DMS 273 (cell line): ENCODE measurements around the gene PCDH8.

ENCODE experiments used
- DNase-seq: peaks from one replicate; lab custom pipeline; 2025; ENCODE audit not compliant: unreplicated experiment; lab: John Stamatoyannopoulos, UW

The PCDH8 gene

GRCh38 chr13:52848455-52849195, at the start of gene PCDH8:
Gene PCDH8, minus strand, starts transcription at chr13:52848640. Its CDS starts 204 bp downstream, at chr13:52848436.
- peak; percentile 94 for DNase-seq

DNA sequence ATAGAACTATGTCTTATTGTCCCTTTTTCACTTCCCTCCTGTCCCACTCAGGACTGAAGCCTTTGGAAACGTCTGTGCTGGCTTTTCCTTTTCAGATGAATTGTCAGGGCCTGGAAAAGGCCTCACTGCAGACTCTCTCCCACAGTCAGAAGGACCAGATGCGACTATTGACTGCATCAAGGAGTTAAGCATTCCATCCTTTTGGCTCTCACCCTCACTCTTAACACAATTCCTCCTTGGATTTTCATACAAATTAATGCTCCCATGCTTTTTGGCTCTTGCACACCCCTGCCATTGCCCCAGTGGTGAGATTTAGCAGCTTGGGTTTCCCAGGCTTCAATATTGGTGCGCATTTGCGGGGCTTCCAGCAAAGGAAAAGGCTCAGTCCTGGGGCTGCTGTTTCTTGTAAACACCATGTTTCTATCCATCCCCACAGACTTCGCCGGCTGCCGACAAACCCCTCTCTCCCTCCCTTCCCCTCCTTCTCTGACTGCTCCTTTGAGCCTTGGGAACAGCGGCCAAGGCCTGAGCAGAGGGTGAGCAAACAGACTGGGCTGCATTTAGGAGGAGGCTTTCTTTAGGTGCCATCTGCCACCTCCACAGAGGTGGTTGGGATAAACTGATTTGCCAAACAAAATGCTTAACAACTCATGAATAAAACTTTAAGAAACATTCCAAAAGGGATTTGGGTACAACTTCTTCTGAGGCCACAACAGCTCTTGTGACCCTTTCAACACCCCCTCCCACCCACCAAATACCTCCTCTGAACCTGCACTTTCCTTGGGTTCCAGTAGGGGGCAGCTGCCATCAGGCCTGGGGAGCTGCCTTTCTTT, 48.6 kb upstream of the PCDH8 start:
- peak; percentile 84 for DNase-seq

- DNase-seq: no peak
These were observed 46.0 kb upstream of the PCDH8 start for GRCh38 chr13:52894413-52894812.

DNA sequence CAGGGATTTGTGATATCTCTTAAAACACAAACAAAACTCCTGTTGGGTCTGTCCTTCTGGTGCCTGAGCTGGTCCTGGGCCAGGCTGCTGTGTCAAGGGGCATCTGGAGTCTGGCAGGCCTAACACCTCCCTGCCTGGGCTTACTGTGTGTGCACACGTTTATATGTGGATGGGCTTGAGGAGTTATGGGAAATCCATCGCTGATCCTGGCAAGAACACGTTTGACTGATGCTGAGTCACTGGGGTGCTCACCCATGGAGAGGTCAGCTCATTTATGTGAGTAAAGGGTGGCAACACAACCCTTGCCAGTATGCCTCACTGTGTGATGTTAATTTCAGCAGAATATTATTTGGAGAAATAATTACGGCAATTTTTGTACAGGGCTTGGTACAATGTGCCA, 44.5 kb upstream of the PCDH8 start:
- peak; percentile 30 for DNase-seq

DNA sequence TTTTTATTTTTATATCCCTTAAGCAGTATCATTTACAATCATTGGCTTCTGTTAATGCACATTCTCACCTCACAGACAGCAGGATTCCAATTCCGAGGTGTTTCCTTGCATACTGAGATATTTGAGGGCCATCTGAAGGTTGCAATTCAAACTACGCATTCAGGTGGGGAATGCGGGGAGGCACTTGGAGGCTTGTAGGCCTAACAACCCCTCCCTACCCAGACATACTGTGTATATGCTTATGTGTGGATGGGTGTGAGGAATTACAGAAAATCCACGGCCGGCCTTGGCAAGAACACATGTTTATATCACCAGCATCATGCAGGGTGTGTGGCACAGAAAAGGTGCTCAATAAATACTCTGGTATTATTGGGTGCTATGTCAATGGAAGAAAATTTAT, 43.3 kb upstream of the PCDH8 start:
- no peak for DNase-seq

GRCh38 chr13:52887165-52887564, 38.7 kb upstream of the PCDH8 start:
- no peak for DNase-seq

DNA sequence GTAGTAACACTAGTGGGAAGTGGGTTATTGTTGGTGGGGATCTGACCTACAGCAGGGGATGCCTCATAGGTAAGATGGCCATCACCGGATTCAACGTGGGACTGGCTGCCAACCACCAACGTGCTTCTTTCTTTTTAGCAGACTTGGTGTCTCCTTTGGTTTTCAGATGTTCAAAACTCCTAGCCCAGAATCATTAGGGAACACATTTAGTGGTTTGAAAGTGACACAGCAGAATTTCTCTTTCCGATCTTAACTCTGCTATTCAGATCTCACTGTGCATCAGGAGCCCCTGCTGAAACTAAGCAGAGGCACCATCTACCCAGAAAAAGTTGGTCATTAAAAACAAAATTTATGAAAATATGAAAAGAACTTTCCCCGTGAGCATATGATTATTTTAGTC, 36.7 kb upstream of the PCDH8 start:
- no peak for DNase-seq

DNA sequence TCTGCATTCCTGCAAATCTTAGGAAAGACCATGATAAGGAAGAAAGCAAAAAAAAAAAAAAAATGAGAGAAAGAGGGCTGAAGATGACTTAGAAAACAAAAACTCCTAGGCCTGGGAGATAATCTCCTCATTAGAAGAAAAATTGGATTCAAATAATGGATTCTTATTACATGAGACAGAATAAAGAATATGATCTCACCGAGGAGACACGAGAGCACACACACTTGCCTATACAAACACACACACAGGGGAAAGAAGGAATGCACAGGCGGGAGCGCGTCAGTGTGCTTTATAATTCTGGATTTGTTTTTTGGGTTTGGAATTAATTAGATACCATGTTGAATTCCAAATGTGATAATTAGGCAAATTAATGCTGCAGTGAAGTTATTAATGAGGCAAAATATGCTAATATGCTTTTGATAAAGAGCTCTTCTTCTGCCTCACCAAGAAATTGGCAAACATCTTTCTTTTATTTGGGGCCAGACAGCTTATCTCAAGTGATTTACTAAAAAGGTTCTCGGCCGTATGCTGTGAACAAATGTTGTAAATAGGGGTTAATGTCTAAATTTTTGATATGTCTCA, 36.1 kb upstream of the PCDH8 start:
- peak; percentile 37 for DNase-seq

DNA sequence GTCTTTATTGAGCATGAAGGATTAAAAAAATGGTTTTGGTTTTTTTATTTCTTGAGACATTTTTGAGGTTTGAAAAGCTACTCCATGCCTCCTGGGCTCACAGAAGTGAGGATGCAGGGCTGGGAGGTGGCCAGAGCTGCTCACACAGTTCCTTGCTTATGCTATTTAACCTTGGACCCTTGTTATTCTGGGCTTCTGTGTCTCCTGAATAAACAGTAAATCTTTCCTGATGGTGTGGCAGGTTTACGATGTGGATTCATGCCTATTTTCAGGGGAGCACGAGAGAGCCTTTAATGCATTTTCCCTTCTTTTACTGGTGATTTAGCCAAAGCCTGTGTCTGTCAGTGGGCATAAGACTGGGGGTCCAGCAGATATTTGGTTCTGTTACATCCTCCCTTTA, 34.3 kb upstream of the PCDH8 start:
- DNase-seq: no peak

GRCh38 chr13:52879950-52880741, 31.7 kb upstream of the PCDH8 start:
- DNase-seq: peak; percentile 45

DNA sequence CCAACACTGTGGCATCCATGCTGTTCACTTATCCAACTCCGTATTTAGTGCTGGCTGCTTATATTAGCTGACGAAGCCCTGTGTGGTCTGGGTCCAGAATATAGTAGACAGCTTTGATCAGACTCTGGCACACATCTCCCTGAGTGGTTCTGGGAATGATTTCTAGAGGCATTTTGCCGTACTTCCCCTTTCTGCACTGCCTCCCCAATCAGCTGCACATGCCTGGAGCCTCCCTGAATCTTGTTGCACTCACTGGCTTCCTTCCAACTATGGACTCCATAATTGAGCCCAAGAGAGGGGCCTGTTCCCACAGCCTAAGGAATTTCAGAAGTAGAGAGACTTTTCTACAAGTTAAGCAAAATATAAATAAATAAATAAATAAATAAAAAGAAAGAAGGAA, 30.4 kb upstream of the PCDH8 start:
- no peak for DNase-seq

DNA sequence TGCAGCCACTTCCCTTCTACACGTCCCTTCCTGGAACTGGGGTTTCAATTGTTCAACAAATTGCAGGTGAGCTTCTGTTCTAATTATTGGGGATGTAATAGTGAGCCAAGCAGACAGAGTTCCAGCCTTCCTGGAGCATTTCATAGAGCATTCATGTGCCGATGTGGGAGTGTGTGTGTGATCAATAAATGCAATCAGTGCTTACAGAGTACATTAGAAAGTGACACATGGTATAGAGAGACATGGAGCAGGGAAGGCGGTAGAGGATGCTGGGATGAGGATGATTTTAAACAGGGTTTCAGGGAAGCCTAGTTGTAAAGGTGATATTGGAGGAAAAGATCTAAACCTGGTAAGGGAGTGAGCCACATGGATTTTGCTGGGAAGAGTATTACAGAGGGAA, 21.7 kb upstream of the PCDH8 start:
- DNase-seq: no peak

DNA sequence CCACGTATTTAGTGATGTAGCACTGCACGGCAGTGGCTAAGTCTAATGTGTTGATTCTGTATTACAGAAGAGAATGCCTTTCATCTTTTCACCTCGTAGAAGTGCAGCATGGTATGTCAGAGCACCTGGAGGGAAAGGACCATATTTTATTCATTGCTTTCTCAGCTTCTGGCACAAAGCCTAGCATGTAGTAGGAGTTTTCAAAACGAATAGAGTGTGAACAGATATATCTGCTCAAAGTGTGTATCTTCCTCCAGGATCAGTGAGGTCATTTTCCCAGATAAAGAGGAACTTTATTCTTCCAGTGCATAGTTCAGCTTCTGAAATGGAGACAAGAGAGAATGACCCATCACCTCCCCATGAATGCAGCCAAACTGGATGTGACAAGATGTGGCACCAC, 21.2 kb upstream of the PCDH8 start:
- no peak for DNase-seq

GRCh38 chr13:52869050-52869449, 20.6 kb upstream of the PCDH8 start:
- no peak for DNase-seq

DNA sequence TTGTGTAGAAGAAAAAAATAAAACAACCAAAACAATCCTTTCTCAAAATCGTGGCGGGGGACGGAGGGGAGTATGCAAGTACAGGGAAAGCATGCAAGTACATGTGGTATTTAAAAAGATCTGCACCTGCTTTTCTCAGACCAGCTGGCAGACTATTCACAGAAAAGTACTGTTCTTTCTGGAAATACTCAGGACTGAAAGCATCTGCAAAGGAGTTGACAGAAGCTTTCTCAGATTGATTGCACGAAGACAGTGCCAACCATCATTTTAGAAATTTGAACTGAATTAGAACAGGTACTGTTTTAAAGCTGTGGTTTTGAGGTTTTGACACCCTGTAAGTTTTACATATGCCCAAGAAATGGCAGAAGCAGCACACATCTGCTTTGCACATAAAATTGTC, 19.8 kb upstream of the PCDH8 start:
- no peak for DNase-seq

- no peak for DNase-seq
These were observed 16.5 kb upstream of the PCDH8 start for GRCh38 chr13:52864941-52865340.

DNA sequence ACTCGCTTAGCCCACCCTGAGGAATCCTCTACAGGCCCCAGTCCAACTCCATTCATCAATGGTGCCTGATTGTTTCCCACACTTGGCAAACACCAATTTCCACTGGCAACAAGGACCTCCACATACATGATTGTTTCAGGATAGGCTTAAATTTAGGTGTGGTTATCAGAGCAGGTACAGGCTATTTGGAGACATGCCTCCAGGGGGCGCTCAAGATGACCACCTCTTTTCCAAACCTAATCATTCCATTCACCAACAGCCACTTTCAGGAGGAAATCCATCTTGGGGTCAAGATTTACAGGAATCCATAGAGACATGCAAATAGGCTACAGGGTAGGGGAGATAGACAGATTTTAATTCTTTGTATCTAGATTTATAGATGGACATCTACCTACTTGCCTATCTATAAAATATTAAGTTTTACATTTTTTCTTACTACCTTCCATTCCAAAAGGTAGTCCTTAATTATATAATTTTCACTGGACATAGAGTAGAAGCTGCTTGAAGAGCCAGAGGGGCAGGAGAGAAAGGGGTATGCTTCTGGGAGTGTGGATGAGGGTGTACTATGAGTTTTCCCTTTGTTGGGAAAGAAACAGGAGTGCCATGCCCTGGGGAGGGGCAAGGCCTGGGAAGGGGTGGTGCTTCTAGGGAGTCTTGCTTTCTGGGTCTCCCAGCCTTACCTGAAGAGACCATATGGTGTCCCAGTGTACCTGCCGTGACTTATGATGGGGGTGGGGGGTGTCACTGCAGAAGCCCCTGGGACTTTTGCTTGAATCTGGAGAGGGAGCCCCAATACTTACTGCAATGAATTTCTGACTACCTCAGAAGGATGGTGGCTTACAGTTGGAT, 14.1 kb upstream of the PCDH8 start:
- DNase-seq: peak; percentile 53

- peak; percentile 62 for DNase-seq
These were observed 4.0 kb upstream of the PCDH8 start for GRCh38 chr13:52852444-52852843.

DNA sequence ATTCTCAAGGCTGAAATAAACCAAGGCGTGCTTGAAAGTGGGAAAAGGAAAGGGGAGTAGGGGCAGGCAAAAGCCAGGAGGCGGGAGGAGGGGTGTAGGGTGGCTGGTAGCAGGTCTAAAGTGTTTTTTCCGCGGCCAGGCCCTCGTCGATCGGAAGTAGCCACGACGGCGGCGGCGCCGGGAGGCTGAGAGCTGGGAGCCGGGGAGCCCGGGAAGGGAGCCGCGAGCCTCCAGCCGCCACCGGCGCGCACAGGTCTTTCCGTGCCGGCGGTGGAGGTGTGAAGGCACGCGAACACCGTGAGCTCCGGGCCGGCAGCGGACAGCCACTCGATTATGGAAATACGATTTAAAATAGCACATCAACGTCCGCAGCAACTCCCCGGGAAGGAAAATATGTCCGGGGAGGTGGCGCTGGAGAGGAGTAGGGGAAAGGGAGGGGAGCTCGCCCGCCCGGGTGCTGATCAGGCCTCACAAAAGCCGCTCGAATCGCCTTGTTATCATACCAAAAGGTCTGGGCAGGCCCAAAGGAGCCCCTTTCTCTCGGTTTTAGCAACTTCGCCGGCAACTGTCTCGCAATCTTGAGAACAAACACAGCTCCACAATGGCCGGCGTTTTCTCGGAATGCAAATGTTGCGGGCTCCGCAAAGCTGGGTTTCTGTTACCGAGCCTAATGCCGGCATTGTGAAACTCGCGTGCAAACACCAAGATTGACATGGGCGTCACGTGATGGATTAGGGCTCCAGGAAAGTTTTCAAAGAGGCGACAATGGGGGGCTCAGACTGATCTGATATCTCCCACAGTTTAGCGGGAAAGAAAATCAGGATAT, 2.9 kb upstream of the PCDH8 start:
- peak; percentile 80 for DNase-seq
